NCI-H1417 treated with DMSO at 0.1 percent for 48 hours (cell line): ENCODE results near the gene ITPR1.

ENCODE experiments used
- DNase-seq: peaks from one replicate; lab custom pipeline; 2025; lab: John Stamatoyannopoulos, UW

Gene ITPR1

GRCh38 chr3:4744405-4745234, 251.5 kb downstream of the ITPR1 start:
- no peak for DNase-seq

- no peak for DNase-seq
Observed at GRCh38 chr3:4745235-4745610, 252.1 kb downstream of the ITPR1 start.

- DNase-seq: no peak
Observed at GRCh38 chr3:4746241-4746958, 253.3 kb downstream of the ITPR1 start.

GRCh38 chr3:4748127-4748526, 255.0 kb downstream of the ITPR1 start:
- no peak for DNase-seq

- no peak for DNase-seq
Observed at GRCh38 chr3:4748701-4749378, 255.7 kb downstream of the ITPR1 start.

GRCh38 chr3:4749567-4750002, 256.4 kb downstream of the ITPR1 start:
- DNase-seq: no peak

GRCh38 chr3:4750306-4750968, 257.3 kb downstream of the ITPR1 start:
- no peak for DNase-seq

GRCh38 chr3:4751029-4751501, 257.9 kb downstream of the ITPR1 start:
- DNase-seq: no peak

GRCh38 chr3:4751502-4752101, 258.5 kb downstream of the ITPR1 start:
- no peak for DNase-seq

- no peak for DNase-seq
Observed at GRCh38 chr3:4752201-4753072, 259.3 kb downstream of the ITPR1 start.

- DNase-seq: no peak
Observed at GRCh38 chr3:4753073-4753691, 260.0 kb downstream of the ITPR1 start.

- DNase-seq: no peak
Observed at GRCh38 chr3:4754180-4755086, 261.3 kb downstream of the ITPR1 start.

- no peak for DNase-seq
Observed at GRCh38 chr3:4755566-4755965, 262.4 kb downstream of the ITPR1 start.

- DNase-seq: no peak
Observed at GRCh38 chr3:4756057-4756775, 263.1 kb downstream of the ITPR1 start.

- no peak for DNase-seq
Observed at GRCh38 chr3:4756855-4757574, 263.9 kb downstream of the ITPR1 start.

GRCh38 chr3:4757575-4758248, 264.6 kb downstream of the ITPR1 start:
- no peak for DNase-seq

GRCh38 chr3:4758249-4758860, 265.2 kb downstream of the ITPR1 start:
- DNase-seq: no peak
